Body of pancreas (tissue), 4 donors: ENCODE data around the gene STX1B.

ENCODE experiments used
- POLR2A ChIP-seq, 3 donors: fragments of 450-650 bp; IDR thresholded peaks; one replicate each; pipeline ENCODE4 v1.6.1; 2016; ENCODE audit warnings: antibody characterized with exemption in 3 of 3, mild to moderate bottlenecking in 2 of 3
- TF ChIP-seq, protein P1 (sequence below), 7 experiments: fragments of 450-650 bp in 4 of 7; fragments of 200-600 bp in 3 of 7; sonication (generic) in 3 of 7; IDR thresholded peaks; one replicate each; pipeline ENCODE4 v1.5.1; 2016 to 2019; ENCODE audit warnings: antibody characterized with exemption in 7 of 7

GRCh38 chr16:30980434-30980833 lies 30.0 kb downstream of the STX1B start:
- TF ChIP-seq, protein P1, sequence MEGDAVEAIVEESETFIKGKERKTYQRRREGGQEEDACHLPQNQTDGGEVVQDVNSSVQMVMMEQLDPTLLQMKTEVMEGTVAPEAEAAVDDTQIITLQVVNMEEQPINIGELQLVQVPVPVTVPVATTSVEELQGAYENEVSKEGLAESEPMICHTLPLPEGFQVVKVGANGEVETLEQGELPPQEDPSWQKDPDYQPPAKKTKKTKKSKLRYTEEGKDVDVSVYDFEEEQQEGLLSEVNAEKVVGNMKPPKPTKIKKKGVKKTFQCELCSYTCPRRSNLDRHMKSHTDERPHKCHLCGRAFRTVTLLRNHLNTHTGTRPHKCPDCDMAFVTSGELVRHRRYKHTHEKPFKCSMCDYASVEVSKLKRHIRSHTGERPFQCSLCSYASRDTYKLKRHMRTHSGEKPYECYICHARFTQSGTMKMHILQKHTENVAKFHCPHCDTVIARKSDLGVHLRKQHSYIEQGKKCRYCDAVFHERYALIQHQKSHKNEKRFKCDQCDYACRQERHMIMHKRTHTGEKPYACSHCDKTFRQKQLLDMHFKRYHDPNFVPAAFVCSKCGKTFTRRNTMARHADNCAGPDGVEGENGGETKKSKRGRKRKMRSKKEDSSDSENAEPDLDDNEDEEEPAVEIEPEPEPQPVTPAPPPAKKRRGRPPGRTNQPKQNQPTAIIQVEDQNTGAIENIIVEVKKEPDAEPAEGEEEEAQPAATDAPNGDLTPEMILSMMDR (IDR thresholded peaks at IDR 0.05) = no peak
- TF ChIP-seq POLR2A (IDR thresholded peaks at IDR 0.05) = no peak
